WTC11 (cell line): ENCODE data around the gene NWD2. TPM values are rescaled to one million over a fixed set of nuclear protein-coding genes. Genes with fewer than 3 reads are reported as not detected.

Source experiments
- ATAC-seq: fragments of 200-7000 bp; cut with Tn5 transposase; 2 replicates; pipeline ENCODE4 v1.10.0; 2021; ENCODE audit warnings: mild to moderate bottlenecking, moderate library complexity
- CTCF ChIA-PET: fragments of 300-600 bp; sonication (Branson Sonifier 250); formaldehyde crosslinking; loops from one replicate; lab custom pipeline; 2021; ENCODE audit warnings: antibody characterized with exemption; lab: Charles Lee
- POLR2A ChIA-PET: fragments of 350-600 bp; sonication (Branson Sonifier 250); formaldehyde crosslinking; loops from one replicate; lab custom pipeline; 2021; ENCODE audit warnings: antibody characterized with exemption; lab: Charles Lee
- DNase-seq: peaks from one replicate; pipeline ENCODE4 v3.0.0; 2021; ENCODE audit warnings: low spot score
- H3K27ac Mint-ChIP-seq: 2 replicates; pipeline ENCODE4 v1.8.0; 2021; ENCODE audit warnings: mixed read lengths
- H3K27me3 Mint-ChIP-seq: 2 replicates; pipeline ENCODE4 v1.8.0; 2021; ENCODE audit warnings: low read depth, mild to moderate bottlenecking, moderate library complexity, mixed read lengths
- H3K36me3 Mint-ChIP-seq: 2 replicates; pipeline ENCODE4 v1.8.0; 2021; ENCODE audit warnings: mixed read lengths
- H3K4me1 Mint-ChIP-seq: 2 replicates; pipeline ENCODE4 v1.8.0; 2022; ENCODE audit warnings: mixed read lengths
- H3K4me3 Mint-ChIP-seq: 2 replicates; pipeline ENCODE4 v1.8.0; 2021; ENCODE audit warnings: mild to moderate bottlenecking, moderate library complexity, mixed read lengths
- H3K9me3 Mint-ChIP-seq: 2 replicates; pipeline ENCODE4 v1.8.0; 2021; ENCODE audit warnings: mixed read lengths
- E2F4 ChIP-seq: sonication (generic); formaldehyde crosslinking; IDR thresholded peaks from 2 replicates; pipeline ENCODE4 v1.8.1; 2022; ENCODE audit warnings: low read depth, mild to moderate bottlenecking, moderate library complexity, missing genetic modification reagents, borderline replicate concordance
- ELF4 ChIP-seq: sonication (generic); formaldehyde crosslinking; IDR thresholded peaks from 2 replicates; pipeline ENCODE4 v1.8.1; 2022; ENCODE audit warnings: low read depth, mild to moderate bottlenecking, moderate library complexity, missing genetic modification reagents
- FOXJ3 ChIP-seq: sonication (generic); formaldehyde crosslinking; IDR thresholded peaks from 2 replicates; pipeline ENCODE4 v1.9.0; 2021; ENCODE audit warnings: missing genetic modification reagents, mild to moderate bottlenecking, borderline replicate concordance
- KAT7 ChIP-seq: sonication (generic); formaldehyde crosslinking; IDR thresholded peaks from 2 replicates; pipeline ENCODE4 v1.8.1; 2023; ENCODE audit warnings: missing genetic modification reagents, mild to moderate bottlenecking, borderline replicate concordance
- MLX ChIP-seq: sonication (generic); formaldehyde crosslinking; IDR thresholded peaks from 2 replicates; pipeline ENCODE4 v1.8.1; 2023; ENCODE audit warnings: mild to moderate bottlenecking, missing genetic modification reagents, moderate library complexity
- MYBL2 ChIP-seq: sonication (generic); formaldehyde crosslinking; IDR thresholded peaks from 2 replicates; pipeline ENCODE4 v1.8.1; 2023; ENCODE audit warnings: mild to moderate bottlenecking, moderate library complexity, missing genetic modification reagents
- NR2C2 ChIP-seq: sonication (generic); formaldehyde crosslinking; IDR thresholded peaks from 2 replicates; pipeline ENCODE4 v1.8.0; 2022; ENCODE audit warnings: mild to moderate bottlenecking, missing genetic modification reagents
- PRRX2 ChIP-seq: fragments of 250-450 bp; sonication (Bioruptor Pico); IDR thresholded peaks from 2 replicates; pipeline ENCODE4 v1.8.0; 2021; ENCODE audit warnings: mild to moderate bottlenecking
- SP1 ChIP-seq: sonication (generic); formaldehyde crosslinking; conservative IDR thresholded peaks from 2 replicates; pipeline ENCODE4 v1.8.1; 2022; ENCODE audit warnings: missing genetic modification reagents
- TP53 ChIP-seq: sonication (generic); formaldehyde crosslinking; IDR thresholded peaks from 2 replicates; pipeline ENCODE4 v1.8.1; 2023; ENCODE audit warnings: mild to moderate bottlenecking, missing genetic modification reagents
- ZNF121 ChIP-seq: sonication (generic); formaldehyde crosslinking; IDR thresholded peaks from 2 replicates; pipeline ENCODE4 v1.8.0; 2023; ENCODE audit warnings: missing genetic modification reagents
- ZNF263 ChIP-seq: sonication (generic); formaldehyde crosslinking; IDR thresholded peaks from 2 replicates; pipeline ENCODE4 v1.8.1; 2022; ENCODE audit warnings: low read depth, mild to moderate bottlenecking, moderate library complexity, missing genetic modification reagents
- ZSCAN18 ChIP-seq: fragments of 250-450 bp; sonication (Bioruptor Pico); IDR thresholded peaks from 2 replicates; pipeline ENCODE4 v2.1.2; 2022; ENCODE audit warnings: mild to moderate bottlenecking, moderate library complexity
- total RNA-seq: library from RNA; stranded (reverse); gene quantifications from 3 replicates; pipeline ENCODE4 v1.2.3, GENCODE V29; 2021
- TF ChIP-seq, protein P1 (sequence below): sonication (generic); formaldehyde crosslinking; IDR thresholded peaks from 2 replicates; pipeline ENCODE4 v1.8.0; 2022; ENCODE audit warnings: missing genetic modification reagents
- TF ChIP-seq, protein P2 (sequence below): fragments of 200-600 bp; IDR thresholded peaks from 2 replicates; pipeline ENCODE4 v1.8.0; 2022; ENCODE audit warnings: antibody characterized with exemption
- TF ChIP-seq, protein P3 (sequence below): sonication (generic); formaldehyde crosslinking; conservative IDR thresholded peaks from 2 replicates; pipeline ENCODE4 v1.8.1; 2022; ENCODE audit warnings: mild to moderate bottlenecking, missing genetic modification reagents
- TF ChIP-seq, protein P4 (sequence below): sonication (generic); formaldehyde crosslinking; IDR thresholded peaks from 2 replicates; pipeline ENCODE4 v1.8.0; 2022; ENCODE audit warnings: mild to moderate bottlenecking, missing genetic modification reagents
- TF ChIP-seq, protein P5 (sequence below): sonication (generic); formaldehyde crosslinking; IDR thresholded peaks from 2 replicates; pipeline ENCODE4 v1.8.1; 2023; ENCODE audit warnings: mild to moderate bottlenecking, missing genetic modification reagents

The NWD2 gene
- total RNA-seq, 1 experiment from 2014 or later = 0.07 TPM

- Mint-ChIP-seq H3K36me3 (no peaks in the 10 kb centered on the region), H3K27me3 (no peaks in the 10 kb centered on the region)
- CTCF ChIA-PET = no interaction called here
- no peak for DNase-seq
- TF ChIP-seq ELF4 (CRISPR knock-in tag) (no peak), NR2C2 (CRISPR knock-in tag) (no peak), ZNF121 (CRISPR knock-in tag) (no peak), ZSCAN18 (CRISPR knock-in tag) (no peak), SP1 (CRISPR knock-in tag) (no peak), PRRX2 (CRISPR knock-in tag) (no peak), KAT7 (CRISPR knock-in tag) (no peak)
- TF ChIP-seq, protein P1, sequence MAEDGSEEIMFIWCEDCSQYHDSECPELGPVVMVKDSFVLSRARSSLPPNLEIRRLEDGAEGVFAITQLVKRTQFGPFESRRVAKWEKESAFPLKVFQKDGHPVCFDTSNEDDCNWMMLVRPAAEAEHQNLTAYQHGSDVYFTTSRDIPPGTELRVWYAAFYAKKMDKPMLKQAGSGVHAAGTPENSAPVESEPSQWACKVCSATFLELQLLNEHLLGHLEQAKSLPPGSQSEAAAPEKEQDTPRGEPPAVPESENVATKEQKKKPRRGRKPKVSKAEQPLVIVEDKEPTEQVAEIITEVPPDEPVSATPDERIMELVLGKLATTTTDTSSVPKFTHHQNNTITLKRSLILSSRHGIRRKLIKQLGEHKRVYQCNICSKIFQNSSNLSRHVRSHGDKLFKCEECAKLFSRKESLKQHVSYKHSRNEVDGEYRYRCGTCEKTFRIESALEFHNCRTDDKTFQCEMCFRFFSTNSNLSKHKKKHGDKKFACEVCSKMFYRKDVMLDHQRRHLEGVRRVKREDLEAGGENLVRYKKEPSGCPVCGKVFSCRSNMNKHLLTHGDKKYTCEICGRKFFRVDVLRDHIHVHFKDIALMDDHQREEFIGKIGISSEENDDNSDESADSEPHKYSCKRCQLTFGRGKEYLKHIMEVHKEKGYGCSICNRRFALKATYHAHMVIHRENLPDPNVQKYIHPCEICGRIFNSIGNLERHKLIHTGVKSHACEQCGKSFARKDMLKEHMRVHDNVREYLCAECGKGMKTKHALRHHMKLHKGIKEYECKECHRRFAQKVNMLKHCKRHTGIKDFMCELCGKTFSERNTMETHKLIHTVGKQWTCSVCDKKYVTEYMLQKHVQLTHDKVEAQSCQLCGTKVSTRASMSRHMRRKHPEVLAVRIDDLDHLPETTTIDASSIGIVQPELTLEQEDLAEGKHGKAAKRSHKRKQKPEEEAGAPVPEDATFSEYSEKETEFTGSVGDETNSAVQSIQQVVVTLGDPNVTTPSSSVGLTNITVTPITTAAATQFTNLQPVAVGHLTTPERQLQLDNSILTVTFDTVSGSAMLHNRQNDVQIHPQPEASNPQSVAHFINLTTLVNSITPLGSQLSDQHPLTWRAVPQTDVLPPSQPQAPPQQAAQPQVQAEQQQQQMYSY (CRISPR knock-in tag) = no peak
- TF ChIP-seq, protein P2, sequence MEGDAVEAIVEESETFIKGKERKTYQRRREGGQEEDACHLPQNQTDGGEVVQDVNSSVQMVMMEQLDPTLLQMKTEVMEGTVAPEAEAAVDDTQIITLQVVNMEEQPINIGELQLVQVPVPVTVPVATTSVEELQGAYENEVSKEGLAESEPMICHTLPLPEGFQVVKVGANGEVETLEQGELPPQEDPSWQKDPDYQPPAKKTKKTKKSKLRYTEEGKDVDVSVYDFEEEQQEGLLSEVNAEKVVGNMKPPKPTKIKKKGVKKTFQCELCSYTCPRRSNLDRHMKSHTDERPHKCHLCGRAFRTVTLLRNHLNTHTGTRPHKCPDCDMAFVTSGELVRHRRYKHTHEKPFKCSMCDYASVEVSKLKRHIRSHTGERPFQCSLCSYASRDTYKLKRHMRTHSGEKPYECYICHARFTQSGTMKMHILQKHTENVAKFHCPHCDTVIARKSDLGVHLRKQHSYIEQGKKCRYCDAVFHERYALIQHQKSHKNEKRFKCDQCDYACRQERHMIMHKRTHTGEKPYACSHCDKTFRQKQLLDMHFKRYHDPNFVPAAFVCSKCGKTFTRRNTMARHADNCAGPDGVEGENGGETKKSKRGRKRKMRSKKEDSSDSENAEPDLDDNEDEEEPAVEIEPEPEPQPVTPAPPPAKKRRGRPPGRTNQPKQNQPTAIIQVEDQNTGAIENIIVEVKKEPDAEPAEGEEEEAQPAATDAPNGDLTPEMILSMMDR = no peak
- TF ChIP-seq, all 79 proteins: peak for 0
- POLR2A ChIA-PET = no interaction called here
- no peak for ATAC-seq
- Mint-ChIP-seq H3K4me1 (no peaks in the 10 kb centered on the region), H3K27ac (no peak overlapping the region), H3K9me3 (peaks cover 15% of the 10 kb centered on the region), H3K4me3 (no peak overlapping the region)
Measured at GRCh38 chr4:37486166-37486565, 241.6 kb downstream of the NWD2 start.

- Mint-ChIP-seq H3K4me3 (no peak overlapping the region), H3K36me3 (no peaks in the 10 kb centered on the region), H3K27me3 (no peaks in the 10 kb centered on the region), H3K27ac (no peak overlapping the region), H3K4me1 (no peaks in the 10 kb centered on the region), H3K9me3 (peaks cover 5% of the 10 kb centered on the region)
- DNase-seq (no peak), ATAC-seq (no peak)
- POLR2A ChIA-PET = no interaction called here
- CTCF ChIA-PET = no interaction called here
- TF ChIP-seq MLX = no peak
- TF ChIP-seq, protein P3, sequence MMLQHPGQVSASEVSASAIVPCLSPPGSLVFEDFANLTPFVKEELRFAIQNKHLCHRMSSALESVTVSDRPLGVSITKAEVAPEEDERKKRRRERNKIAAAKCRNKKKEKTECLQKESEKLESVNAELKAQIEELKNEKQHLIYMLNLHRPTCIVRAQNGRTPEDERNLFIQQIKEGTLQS (CRISPR knock-in tag) = no peak
- no peak for TF ChIP-seq E2F4 (CRISPR knock-in tag)
- no peak for TF ChIP-seq TP53 (CRISPR knock-in tag)
- TF ChIP-seq MYBL2 (CRISPR knock-in tag) = no peak
- TF ChIP-seq FOXJ3 (CRISPR knock-in tag) = no peak
- TF ChIP-seq, protein P4, sequence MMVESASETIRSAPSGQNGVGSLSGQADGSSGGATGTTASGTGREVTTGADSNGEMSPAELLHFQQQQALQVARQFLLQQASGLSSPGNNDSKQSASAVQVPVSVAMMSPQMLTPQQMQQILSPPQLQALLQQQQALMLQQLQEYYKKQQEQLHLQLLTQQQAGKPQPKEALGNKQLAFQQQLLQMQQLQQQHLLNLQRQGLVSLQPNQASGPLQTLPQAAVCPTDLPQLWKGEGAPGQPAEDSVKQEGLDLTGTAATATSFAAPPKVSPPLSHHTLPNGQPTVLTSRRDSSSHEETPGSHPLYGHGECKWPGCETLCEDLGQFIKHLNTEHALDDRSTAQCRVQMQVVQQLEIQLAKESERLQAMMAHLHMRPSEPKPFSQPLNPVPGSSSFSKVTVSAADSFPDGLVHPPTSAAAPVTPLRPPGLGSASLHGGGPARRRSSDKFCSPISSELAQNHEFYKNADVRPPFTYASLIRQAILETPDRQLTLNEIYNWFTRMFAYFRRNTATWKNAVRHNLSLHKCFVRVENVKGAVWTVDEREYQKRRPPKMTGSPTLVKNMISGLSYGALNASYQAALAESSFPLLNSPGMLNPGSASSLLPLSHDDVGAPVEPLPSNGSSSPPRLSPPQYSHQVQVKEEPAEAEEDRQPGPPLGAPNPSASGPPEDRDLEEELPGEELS = no peak
- TF ChIP-seq, protein P5, sequence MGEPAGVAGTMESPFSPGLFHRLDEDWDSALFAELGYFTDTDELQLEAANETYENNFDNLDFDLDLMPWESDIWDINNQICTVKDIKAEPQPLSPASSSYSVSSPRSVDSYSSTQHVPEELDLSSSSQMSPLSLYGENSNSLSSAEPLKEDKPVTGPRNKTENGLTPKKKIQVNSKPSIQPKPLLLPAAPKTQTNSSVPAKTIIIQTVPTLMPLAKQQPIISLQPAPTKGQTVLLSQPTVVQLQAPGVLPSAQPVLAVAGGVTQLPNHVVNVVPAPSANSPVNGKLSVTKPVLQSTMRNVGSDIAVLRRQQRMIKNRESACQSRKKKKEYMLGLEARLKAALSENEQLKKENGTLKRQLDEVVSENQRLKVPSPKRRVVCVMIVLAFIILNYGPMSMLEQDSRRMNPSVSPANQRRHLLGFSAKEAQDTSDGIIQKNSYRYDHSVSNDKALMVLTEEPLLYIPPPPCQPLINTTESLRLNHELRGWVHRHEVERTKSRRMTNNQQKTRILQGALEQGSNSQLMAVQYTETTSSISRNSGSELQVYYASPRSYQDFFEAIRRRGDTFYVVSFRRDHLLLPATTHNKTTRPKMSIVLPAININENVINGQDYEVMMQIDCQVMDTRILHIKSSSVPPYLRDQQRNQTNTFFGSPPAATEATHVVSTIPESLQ (CRISPR knock-in tag) = no peak
- no peak for TF ChIP-seq ZNF263
Measured at GRCh38 chr4:37487668-37488067, 243.1 kb downstream of the NWD2 start.
